Endodermal cell (in vitro differentiated cells): Measurements from ENCODE around the gene ANKRD40. TPM values are rescaled to one million over a fixed set of nuclear protein-coding genes. Genes with fewer than 3 reads are reported as not detected.

Source experiments
- DNase-seq: peaks from one replicate; pipeline ENCODE4 v3.0.0-alpha.2; 2017
- H3K27ac ChIP-seq: 2 replicates; pipeline ENCODE4 v1.5.1; 2013; ENCODE audit warnings: mild to moderate bottlenecking, low read depth, low read length, moderate library complexity
- H3K27me3 ChIP-seq: 2 replicates; pipeline ENCODE4 v1.6.1; 2013; ENCODE audit warnings: mild to moderate bottlenecking, low read length, moderate library complexity; ENCODE audit not compliant: insufficient read depth, control insufficient read depth, poor library complexity, severe bottlenecking
- H3K36me3 ChIP-seq: 2 replicates; pipeline ENCODE4 v1.7.0; 2013; ENCODE audit warnings: mild to moderate bottlenecking, low read length, moderate library complexity; ENCODE audit not compliant: control insufficient read depth, insufficient read depth
- H3K4me1 ChIP-seq: one replicate; pipeline ENCODE4 v1.7.0; 2013; ENCODE audit warnings: low read length; ENCODE audit not compliant: control insufficient read depth, insufficient read depth
- H3K4me3 ChIP-seq: 2 replicates; pipeline ENCODE4 v1.5.1; 2013; ENCODE audit warnings: mild to moderate bottlenecking, low read length, moderate library complexity
- H3K9ac ChIP-seq: 2 replicates; pipeline ENCODE4 v1.6.1; 2013; ENCODE audit warnings: mild to moderate bottlenecking, low read length, moderate library complexity; ENCODE audit not compliant: poor library complexity, severe bottlenecking; ENCODE audit errors: extremely low read depth
- H3K9me3 ChIP-seq: 2 replicates; pipeline ENCODE4 v1.6.1; 2013; ENCODE audit warnings: mild to moderate bottlenecking, low read length, moderate library complexity; ENCODE audit not compliant: control insufficient read depth
- H3K27ac Mint-ChIP-seq: 2 replicates; pipeline ENCODE4 v1.8.0; 2020; ENCODE audit warnings: mixed read lengths
- H3K27me3 Mint-ChIP-seq: 2 replicates; pipeline ENCODE4 v1.8.0; 2021; ENCODE audit warnings: mild to moderate bottlenecking, mixed read lengths; ENCODE audit not compliant: insufficient read depth
- H3K36me3 Mint-ChIP-seq: 2 replicates; pipeline ENCODE4 v1.8.0; 2020; ENCODE audit warnings: low read depth, mixed read lengths
- H3K4me1 Mint-ChIP-seq: 2 replicates; pipeline ENCODE4 v1.8.0; 2020; ENCODE audit warnings: mixed read lengths
- H3K4me3 Mint-ChIP-seq: 2 replicates; pipeline ENCODE4 v1.8.0; 2020; ENCODE audit warnings: mild to moderate bottlenecking, moderate library complexity, mixed read lengths
- H3K9me3 Mint-ChIP-seq: 2 replicates; pipeline ENCODE4 v1.8.0; 2020; ENCODE audit warnings: mild to moderate bottlenecking, mixed read lengths
- WGBS, 2 experiments: methylation state at CpG; one replicate each; pipeline versions ENCODE4 v1.1.5 to v1.1.7; 2013; ENCODE audit warnings: missing lambda C conversion rate in 2 of 2, mixed read lengths in 1 of 2; ENCODE audit not compliant: insufficient coverage in 1 of 2, insufficient read length in 1 of 2; 5-methylcytosine and 5-hydroxymethylcytosine counted together
- total RNA-seq, 2 donors: library from RNA; stranded (reverse); fragmentation: NEBNext Ultra II Directional in 1 of 2; extraction: Animal tissue kit (Norgen Biotek cat#: 25700) in 1 of 2; gene quantifications; 2 replicates in 1 of 2; 3 replicates in 1 of 2; pipeline ENCODE4 v1.2.1, GENCODE V29; 2021
- TF ChIP-seq, protein P1 (sequence below): fragments of 200-600 bp; sonication (generic); conservative IDR thresholded peaks from 2 replicates; pipeline ENCODE4 v1.5.0; 2021; ENCODE audit warnings: antibody characterized with exemption, mild to moderate bottlenecking

Gene ANKRD40
- total RNA-seq, 2 donors from 2014 or later: 44.9 to 60.3 TPM

DNA sequence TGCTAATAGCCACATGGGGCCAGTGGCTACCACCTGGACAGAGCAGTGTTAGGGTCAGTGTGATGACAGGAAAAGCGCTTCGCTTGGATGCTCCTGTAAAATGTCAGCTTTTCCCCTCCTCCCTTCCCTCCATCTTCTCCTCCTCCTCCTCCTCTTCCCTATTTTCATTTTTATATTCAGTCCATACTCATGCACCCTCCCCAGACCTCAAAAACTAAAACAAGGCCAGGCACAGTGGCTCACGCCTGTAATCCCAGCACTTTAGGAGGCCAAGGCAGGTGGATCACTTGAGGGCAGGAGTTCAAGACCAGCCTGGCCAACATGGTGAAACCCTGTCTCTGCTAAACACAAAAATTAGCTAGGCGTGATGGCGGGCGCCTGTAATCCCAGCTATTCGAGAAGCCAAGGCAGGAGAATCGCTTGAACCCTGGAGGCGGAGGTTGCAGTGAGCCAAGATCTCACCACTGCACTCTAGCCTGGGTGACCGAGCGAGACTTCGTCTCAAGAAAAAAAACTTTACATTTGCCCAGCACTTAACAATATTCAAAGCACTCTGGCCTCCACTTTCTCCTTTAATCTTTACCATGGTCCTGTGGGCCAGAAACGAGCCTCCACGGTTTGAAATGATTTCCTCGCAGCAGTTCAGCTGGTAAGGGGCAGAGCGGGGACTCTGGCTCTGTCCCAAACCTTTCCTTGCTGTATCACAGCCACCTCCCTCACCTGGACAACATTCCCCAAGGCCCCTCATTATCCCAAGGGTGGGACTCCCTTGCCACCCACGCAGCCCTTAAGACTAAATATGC, 21.8 kb downstream of the ANKRD40 start:
- Histone ChIP-seq H3K9me3 (no peaks in the 10 kb centered on the region), H3K4me1 (peaks cover 8% of the 10 kb centered on the region), H3K36me3 (no peaks in the 10 kb centered on the region), H3K9ac (no peak overlapping the region), H3K4me3 (no peak overlapping the region), H3K27ac (no peak overlapping the region), H3K27me3 (no peaks in the 10 kb centered on the region)
- peaks cover 18% of the 10 kb centered on the region for H3K4me1 Mint-ChIP-seq
- peak overlapping the region; percentile 82 for H3K27ac Mint-ChIP-seq
- WGBS, 2 experiments: 90 to 93% methylated on average over 16 to 17 of the region's 17 CpGs
- TF ChIP-seq, protein P1, sequence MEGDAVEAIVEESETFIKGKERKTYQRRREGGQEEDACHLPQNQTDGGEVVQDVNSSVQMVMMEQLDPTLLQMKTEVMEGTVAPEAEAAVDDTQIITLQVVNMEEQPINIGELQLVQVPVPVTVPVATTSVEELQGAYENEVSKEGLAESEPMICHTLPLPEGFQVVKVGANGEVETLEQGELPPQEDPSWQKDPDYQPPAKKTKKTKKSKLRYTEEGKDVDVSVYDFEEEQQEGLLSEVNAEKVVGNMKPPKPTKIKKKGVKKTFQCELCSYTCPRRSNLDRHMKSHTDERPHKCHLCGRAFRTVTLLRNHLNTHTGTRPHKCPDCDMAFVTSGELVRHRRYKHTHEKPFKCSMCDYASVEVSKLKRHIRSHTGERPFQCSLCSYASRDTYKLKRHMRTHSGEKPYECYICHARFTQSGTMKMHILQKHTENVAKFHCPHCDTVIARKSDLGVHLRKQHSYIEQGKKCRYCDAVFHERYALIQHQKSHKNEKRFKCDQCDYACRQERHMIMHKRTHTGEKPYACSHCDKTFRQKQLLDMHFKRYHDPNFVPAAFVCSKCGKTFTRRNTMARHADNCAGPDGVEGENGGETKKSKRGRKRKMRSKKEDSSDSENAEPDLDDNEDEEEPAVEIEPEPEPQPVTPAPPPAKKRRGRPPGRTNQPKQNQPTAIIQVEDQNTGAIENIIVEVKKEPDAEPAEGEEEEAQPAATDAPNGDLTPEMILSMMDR: no peak
- H3K36me3 Mint-ChIP-seq: no peaks in the 10 kb centered on the region
- no peak overlapping the region for H3K4me3 Mint-ChIP-seq
- no peaks in the 10 kb centered on the region for H3K27me3 Mint-ChIP-seq
- no peak for DNase-seq
- no peaks in the 10 kb centered on the region for H3K9me3 Mint-ChIP-seq

DNA sequence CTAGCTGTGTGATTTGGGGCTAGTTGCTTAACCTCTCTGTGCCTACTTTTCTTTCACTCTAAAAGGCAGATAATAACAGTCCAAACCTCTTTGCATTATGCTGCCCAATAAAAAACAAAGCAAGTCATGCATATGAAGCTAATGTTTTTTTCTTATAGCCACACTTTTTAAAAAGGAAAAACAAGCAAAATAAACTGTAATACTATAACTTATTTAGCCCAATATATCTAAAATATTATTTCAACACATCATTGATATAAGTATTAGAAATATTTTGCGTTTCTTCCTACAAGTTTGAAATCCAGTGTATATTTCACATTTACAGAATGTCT, 22.4 kb downstream of the ANKRD40 start:
- Mint-ChIP-seq H3K4me3 (no peak overlapping the region), H3K9me3 (no peaks in the 10 kb centered on the region), H3K27me3 (no peaks in the 10 kb centered on the region), H3K4me1 (peaks cover 18% of the 10 kb centered on the region), H3K27ac (no peak overlapping the region), H3K36me3 (no peaks in the 10 kb centered on the region)
- Histone ChIP-seq H3K4me3 (no peak overlapping the region), H3K9me3 (no peaks in the 10 kb centered on the region), H3K9ac (no peak overlapping the region), H3K36me3 (no peaks in the 10 kb centered on the region), H3K4me1 (peaks cover 8% of the 10 kb centered on the region), H3K27ac (no peak overlapping the region), H3K27me3 (no peaks in the 10 kb centered on the region)
- TF ChIP-seq, protein P1: no peak
- no peak for DNase-seq
- WGBS, 2 experiments: 100% methylated on average over 1 of the region's 1 CpG; no CpG with 5 or more reads in 1 of the 2 experiments

DNA sequence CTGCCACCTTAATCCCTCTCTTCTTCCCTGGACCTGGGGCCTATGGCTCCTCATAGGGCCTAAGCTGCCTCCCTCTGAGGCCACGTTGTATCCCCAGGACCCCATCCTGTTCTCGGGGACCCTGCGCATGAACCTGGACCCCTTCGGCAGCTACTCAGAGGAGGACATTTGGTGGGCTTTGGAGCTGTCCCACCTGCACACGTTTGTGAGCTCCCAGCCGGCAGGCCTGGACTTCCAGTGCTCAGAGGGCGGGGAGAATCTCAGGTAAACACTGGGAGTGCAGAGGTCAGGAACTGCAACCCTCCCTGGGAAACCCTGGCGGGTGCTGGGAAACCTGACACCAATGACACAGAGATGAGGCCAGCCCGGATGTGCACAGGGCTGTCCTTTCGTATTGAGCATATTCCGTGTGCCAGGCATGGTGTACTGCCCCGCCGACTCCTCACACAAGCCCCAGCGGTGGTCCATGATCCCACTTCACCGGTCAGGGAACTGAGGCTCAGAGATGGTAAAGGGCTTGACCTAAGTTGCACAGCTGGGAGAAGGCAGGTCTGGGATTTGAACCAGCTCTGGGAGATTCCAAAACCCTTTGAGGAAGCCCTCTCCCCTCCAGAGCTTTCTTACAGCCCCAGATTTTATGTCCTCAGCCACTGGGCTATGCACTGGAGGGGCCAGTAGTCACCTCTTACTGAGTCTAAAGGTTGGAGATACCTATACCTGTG, 22.9 kb downstream of the ANKRD40 start:
- no peaks in the 10 kb centered on the region for H3K36me3 ChIP-seq
- Mint-ChIP-seq H3K36me3 (no peaks in the 10 kb centered on the region), H3K27ac (peak overlapping the region; percentile 65), H3K9me3 (no peaks in the 10 kb centered on the region), H3K27me3 (no peaks in the 10 kb centered on the region), H3K4me3 (no peak overlapping the region), H3K4me1 (peaks cover 18% of the 10 kb centered on the region)
- H3K4me3 ChIP-seq: no peak overlapping the region
- H3K9me3 ChIP-seq: no peaks in the 10 kb centered on the region
- H3K27me3 ChIP-seq: no peaks in the 10 kb centered on the region
- peaks cover 8% of the 10 kb centered on the region for H3K4me1 ChIP-seq
- peak; percentile 79 for DNase-seq
- no peak overlapping the region for H3K27ac ChIP-seq
- 81 to 83% methylated on average over 15 of the region's 15 CpGs for WGBS, 2 experiments
- H3K9ac ChIP-seq: no peak overlapping the region
- TF ChIP-seq, protein P1: no peak
